ENCODE data around the gene LARGE1.
"Not testable (repeated sequence)": the region's sequence is repeated elsewhere in the genome, so short reads cannot be mapped to it uniquely, and the experiment has no call there.

LARGE1 gene

GRCh38 chr22:33584152-33584551 lies 336.1 kb downstream of the LARGE1 start:
- DNase-seq, result no peak

DNA sequence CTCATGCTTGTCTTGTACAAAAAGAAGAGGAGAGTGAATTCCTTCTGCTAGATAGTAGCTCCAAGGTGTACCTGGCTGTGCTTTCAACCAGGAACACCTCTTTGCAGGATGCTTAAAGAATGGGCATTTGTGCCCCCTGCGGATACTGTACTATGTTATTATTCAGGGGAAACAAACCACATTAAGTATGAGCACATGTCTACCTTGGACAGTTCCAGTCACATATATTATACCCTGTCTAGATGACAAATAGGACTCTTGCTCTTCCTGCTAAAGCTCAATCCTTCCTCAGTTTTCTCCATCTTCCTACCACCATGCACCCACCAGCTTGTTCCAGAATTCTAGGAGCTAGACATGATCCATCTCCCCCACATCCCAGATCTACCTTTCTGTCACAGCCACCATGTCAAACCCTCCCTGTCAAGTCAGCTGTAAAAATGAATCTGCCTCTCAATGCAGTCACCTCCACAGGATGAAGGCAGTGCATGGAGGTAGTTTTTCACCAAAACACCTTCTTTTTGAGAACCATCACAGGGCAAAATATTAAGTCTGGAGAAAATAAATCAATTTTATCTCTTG lies 337.4 kb downstream of the LARGE1 start:
- no peak for DNase-seq

DNA sequence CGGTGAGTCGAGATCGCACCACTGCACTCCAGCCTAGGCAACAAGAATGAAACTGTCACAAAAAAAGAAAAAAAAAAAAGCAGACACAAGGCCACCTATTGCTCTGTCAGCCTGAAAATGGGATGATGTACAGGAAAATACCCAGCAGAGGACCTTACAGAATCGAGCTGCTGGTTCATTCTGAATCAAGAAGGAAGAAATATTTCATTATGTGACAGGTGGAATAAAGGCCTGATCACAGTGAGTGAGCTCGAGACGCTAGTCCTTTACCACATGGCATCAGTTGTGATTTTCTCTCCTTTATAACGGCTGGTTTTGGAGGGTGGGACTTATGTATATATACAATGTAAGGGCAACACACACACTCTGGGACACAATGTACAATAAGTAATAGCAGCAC lies 340.0 kb downstream of the LARGE1 start:
- DNase-seq, result peak; percentile 8

- DNase-seq, result peak; percentile 19
Measured at GRCh38 chr22:33579448-33580093, 340.7 kb downstream of the LARGE1 start.

- no peak for DNase-seq
Measured at GRCh38 chr22:33578752-33579151, 341.5 kb downstream of the LARGE1 start.

DNA sequence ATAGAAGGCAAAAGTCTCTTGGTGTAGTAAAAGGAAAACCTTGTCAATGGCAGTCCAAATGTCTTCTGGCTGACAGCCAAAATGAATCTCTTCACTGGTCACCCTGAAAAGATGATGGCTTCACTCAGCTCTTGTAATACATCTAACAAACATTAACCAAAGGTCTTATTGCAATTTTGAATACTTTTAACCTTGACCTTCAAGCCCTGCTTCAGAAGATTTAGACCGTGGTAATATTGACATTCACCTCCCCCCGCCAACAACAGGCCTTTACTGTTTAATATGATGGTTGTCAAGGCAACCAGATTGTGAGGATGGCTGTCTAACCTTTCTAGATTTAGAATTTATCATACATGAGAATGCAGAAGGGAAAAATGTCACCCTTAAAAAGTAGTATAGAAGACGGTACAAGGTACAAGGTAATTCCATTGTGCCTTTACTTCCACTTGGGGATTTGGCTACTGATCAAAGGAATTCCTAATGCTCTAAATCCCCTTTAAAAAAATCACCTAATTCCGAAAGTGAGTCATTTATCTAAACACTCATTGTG lies 342.3 kb downstream of the LARGE1 start:
- no peak for DNase-seq

GRCh38 chr22:33576205-33576604 lies 344.1 kb downstream of the LARGE1 start:
- DNase-seq, result no peak

DNA sequence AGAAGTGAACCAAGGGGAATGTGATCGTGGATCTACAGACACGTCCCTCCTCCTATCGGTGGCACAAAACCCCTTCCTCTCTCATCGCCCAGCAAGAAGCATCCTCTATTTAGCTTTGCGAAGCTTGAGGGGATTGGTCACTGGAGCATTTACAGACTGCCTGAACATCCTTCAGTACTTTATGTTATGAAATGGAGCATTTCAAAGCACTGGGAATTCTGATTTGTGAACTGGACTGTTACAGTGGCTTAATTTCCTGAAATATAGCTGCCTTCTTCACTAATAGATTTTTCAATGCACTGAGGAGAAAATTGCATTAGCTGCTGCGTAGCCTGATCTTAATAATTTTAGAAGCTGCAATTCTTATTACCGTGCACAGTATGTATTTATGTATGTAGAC lies 344.5 kb downstream of the LARGE1 start:
- no peak for DNase-seq

DNA sequence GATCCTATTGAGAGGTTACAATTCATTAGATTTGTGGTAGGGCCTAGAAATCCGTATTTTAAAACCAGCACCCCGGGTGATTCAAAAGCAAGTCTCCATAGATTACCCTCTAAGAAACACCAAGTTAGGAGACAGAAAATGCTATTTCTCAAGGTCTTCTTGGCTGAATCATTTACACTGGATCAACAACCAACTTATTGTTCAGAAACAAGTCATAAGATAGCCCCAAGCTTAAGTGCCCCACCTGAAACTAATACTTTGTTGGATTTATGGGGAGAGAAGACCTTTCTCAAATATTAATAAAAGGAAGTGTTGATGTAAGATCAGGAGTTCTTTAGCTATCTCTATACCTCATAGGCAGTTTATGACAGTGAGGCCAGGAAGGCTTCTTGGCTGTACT lies 345.2 kb downstream of the LARGE1 start:
- DNase-seq, result no peak

GRCh38 chr22:33573479-33573878 lies 346.8 kb downstream of the LARGE1 start:
- no peak for DNase-seq

- DNase-seq, result no peak
Measured at GRCh38 chr22:33572086-33572485, 348.2 kb downstream of the LARGE1 start.

- DNase-seq, result no peak
Measured at GRCh38 chr22:33570110-33570509, 350.2 kb downstream of the LARGE1 start.

DNA sequence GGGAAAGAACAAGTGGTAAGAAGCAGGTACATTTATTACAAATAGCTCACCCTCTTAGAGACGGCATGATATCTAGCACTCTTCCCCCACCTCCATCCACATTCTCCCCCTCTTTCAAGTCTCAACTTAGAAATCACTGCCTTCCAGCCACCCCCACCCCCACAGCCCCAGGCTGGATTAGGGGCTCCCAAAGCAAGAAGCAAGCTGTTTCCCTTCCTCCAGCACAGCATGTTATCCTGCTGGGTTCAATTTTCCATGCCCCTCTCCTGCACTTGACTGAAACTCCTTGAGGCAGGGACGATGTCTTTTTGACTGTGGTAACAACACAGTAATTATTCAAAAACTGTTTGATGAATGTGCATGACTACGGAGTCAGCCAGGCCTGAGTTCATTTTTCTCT lies 350.7 kb downstream of the LARGE1 start:
- DNase-seq, result no peak

DNA sequence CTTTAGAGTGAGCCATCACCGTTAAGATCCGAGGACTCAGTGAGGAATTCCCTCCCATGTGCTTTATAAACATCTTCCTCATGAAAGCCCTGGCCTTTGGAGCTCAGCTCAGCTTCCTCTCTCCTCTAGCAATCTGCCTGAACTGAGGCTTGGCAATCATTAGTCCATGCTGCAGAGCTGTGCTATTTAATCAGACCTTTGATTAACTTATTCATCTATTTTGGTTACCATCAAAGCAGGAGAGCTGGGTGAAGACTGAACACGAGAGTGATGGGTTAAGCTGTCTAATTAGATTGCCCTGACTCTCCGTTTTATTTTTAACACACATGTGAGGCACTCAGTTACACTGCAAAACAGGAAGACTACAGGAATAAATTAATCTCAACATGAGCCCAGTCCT lies 351.3 kb downstream of the LARGE1 start:
- DNase-seq, result no peak

DNA sequence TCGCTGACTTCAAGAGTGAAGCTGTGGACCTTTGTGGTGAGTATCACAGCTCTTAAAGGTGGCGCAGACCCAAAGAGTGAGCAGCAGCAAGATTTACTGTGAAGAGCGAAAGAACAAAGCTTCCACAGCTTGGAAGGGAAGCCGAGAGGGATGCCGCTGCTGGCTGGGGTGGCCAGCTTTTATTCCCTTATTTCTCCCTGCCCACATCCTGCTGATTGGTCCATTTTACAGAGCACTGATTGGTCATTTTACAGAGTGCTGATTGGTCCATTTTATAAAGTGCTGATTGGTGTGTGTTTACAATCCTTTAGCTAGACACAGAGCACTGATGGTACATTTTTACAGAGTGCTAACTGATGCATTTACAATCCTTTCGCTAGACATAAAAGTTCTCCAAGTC lies 353.8 kb downstream of the LARGE1 start:
- DNase-seq, result not testable (repeated sequence)

GRCh38 chr22:33565580-33565995 lies 354.7 kb downstream of the LARGE1 start:
- DNase-seq, result peak; percentile 95

DNA sequence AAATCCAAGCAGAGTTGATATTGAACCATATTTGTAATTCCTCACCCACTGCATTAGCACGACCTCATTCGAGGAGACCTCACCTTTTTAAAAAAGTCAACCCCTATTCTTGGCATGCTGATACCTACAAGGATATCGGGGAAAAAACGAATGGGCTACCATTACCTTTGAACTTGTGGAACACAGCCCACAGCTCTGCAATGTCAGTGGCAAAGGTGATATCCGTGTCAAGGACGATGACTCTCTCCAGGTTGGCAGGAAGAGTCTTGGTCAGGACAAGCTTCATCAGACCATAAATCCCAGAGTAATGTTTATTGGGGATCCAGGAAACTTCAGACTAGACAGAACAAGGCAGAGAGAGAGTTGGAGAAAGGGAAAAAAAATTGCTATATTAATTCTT lies 355.6 kb downstream of the LARGE1 start:
- no peak for DNase-seq

DNA sequence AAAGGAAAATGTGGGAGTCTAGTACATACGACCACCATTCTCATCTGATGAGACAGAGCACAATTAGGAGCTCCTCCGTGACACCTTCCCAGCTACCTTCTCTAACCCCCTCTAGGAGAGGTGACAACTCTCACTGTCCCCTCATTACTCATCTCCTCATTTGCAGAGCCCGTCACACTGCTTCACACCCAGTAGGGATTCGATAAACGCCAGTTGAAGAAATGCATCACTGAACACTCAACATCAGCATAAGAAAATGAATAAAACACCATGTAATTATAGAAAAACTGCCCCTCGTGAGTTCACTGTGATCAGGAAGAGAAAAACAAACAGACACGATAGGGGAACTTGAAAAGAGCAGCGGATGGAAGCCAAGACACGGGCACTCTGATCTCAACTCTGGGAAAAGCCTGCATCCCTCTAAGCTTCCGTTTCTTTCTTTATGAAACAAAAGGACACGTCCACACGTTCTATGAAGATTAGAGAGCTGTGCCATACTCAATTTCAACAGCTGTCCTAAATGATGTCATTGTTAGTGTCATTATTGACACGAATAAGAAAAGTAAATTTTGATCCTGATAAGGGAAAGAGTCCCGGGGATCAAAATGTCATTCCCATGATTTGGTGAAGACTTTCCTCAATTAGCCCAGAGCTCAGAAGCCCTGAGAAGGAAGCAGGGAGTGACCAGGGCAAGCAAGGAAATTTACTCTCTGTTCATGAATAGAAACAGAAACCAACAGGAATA lies 356.9 kb downstream of the LARGE1 start:
- DNase-seq, result peak; percentile 57

GRCh38 chr22:33562501-33562900 lies 357.8 kb downstream of the LARGE1 start:
- no peak for DNase-seq

- DNase-seq, result no peak
Measured at GRCh38 chr22:33561149-33561807, 359.0 kb downstream of the LARGE1 start.

DNA sequence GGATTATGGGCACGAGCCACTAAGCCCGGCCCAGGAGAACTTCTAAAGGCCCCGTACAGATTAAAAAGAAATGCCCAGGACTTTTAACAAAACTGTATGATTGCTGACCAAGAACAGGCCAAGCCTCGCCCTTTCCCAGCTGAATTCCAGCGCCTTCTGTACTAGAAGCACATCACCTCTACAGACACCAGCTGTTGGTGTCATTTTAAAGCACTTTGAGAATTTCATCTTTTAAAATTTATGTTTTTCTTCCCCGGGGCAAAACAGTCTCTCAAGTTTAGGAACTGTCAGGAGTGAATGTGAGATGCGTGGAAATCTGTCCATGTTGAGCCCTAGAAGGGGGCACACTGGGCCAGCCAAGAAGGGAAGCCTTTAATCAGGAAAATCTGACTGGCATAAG lies 362.4 kb downstream of the LARGE1 start:
- DNase-seq, result no peak

GRCh38 chr22:33555814-33556522 lies 364.3 kb downstream of the LARGE1 start:
- no peak for DNase-seq

DNA sequence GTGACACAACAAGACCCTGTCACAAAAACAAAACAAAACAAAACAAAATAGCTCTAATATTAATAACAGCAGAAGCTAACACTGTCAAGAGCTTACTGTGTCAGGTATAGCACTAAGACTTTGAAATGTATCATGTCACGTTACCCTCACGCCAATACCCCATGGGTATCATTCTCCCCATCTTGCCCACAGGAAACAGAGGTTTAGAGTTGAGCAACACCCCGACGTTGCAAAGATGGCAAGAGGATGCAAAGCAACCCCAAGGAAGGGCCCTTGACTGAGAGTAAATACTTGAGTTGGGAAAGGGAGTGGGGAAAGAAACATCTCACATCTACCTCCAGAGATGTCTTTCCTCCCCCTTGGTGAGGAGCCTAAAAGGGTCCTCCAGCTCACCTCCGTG lies 366.8 kb downstream of the LARGE1 start:
- DNase-seq, result no peak

Measured in DMS153 (cell line).